Bronchial smooth muscle cell (primary cell): ENCODE data around the gene MRGPRX3. TPM values are rescaled to one million over a fixed set of nuclear protein-coding genes. Genes with fewer than 3 reads are reported as not detected.

Source experiments
- total RNA-seq: library from RNA; depleted of rRNA; stranded (reverse); fragments of >200 nt; gene quantifications from 2 replicates; pipeline ENCODE4 v1.2.1, GENCODE V29; 2014

Gene MRGPRX3
- not detected in 2 replicates for total RNA-seq

GRCh38 chr11:18132341-18132740, at the start of gene MRGPRX3:
Gene MRGPRX3 (plus strand): TSS chr11:18132571. CDS start chr11:18137203, 4,632 bp downstream.

GRCh38 chr11:18105802-18106574, 26.4 kb upstream of the MRGPRX3 start, which contains the start of gene SAAL1:
Gene SAAL1 (minus strand): TSS chr11:18106082. CDS start chr11:18106041, 41 bp downstream.

GRCh38 chr11:18172666-18173065, 40.3 kb downstream of the MRGPRX3 start, which contains the start of gene MRGPRX4:
Gene MRGPRX4 (plus strand): TSS chr11:18172837. CDS start chr11:18173257, 420 bp downstream.

Other genes with a start within 250 kb of the MRGPRX3 start
- gene SERGEF, start 119.5 kb upstream of the MRGPRX3 start, total RNA-seq = 31.5 and 39.8 TPM in 2 replicates
- under 0.01 TPM in 2 replicates for gene TPH1, start 86.3 kb upstream of the MRGPRX3 start, total RNA-seq
- 13.9 and 17.9 TPM in 2 replicates for gene SAAL1, start 26.5 kb upstream of the MRGPRX3 start, total RNA-seq
- gene MRGPRX4, start 40.3 kb downstream of the MRGPRX3 start, total RNA-seq = not detected in 2 replicates
- gene SAA4, start 104.2 kb downstream of the MRGPRX3 start, total RNA-seq = not detected in 2 replicates
- gene SAA2, start 116.1 kb downstream of the MRGPRX3 start, total RNA-seq = 0.16 TPM in 1 of 2 replicates, not detected in the other
- not detected in 2 replicates for gene SAA1, start 133.7 kb downstream of the MRGPRX3 start, total RNA-seq
- 32.8 and 36.7 TPM in 2 replicates for gene HPS5, start 189.6 kb downstream of the MRGPRX3 start, total RNA-seq
- gene GTF2H1, start 190.0 kb downstream of the MRGPRX3 start, total RNA-seq = 39.4 and 61.9 TPM in 2 replicates